ENCODE measurements around the gene PSEN1. TPM values are rescaled to one million over a fixed set of nuclear protein-coding genes. Genes with fewer than 3 reads are reported as not detected.

The PSEN1 gene
- total RNA-seq, 2 donors from 2014 or later: 27.2 to 28.9 TPM

DNA sequence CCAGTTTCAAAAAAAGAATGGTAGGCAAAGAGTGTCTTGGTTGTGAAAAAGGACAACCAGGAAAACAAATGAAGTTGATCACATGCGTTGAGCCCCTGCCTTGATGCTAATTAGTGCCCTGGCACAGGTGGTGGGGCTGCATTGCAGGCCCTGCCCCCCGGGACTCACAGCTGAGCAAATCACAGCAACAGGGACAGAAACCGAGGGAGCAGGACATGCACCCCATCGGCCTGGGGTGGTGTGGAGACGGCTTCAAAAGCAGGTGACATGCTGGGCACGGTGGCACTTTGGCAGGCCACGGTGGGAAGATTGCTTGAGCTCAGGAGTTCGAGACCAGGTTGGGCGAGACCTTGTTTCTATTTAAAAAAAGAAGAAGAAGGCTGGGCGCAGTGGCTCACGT is 99.8 kb downstream of the PSEN1 start:
- DNase-seq (no peak), ATAC-seq (no peak)
- intact Hi-C loops (cut with DNase I): no loop called here

DNA sequence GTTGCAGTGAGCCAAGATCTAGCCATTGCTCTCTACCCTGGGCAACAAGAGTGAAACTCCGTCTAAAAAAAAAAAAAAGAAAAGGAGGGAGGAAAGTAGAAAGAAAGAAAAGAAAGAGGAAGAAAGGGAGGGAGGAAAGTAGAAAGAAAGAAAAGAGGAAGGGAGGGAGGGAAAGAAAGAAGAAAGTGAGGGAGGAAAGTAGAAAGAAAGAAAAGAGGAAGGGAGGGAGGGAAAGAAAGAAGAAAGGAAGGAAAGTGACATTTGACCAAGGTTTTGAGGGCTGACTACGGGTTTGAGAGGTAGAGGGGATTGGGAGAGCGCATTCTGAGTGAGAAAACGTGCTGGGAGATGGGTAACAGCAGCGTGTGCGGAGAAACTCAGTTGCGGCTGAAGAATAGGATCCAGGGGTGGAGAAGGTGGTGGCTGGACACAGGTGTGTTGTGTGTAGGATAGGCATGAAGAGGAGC is 100.5 kb downstream of the PSEN1 start:
- intact Hi-C loops (cut with DNase I): no loop called here
- ATAC-seq (no peak), DNase-seq (no peak)

DNA sequence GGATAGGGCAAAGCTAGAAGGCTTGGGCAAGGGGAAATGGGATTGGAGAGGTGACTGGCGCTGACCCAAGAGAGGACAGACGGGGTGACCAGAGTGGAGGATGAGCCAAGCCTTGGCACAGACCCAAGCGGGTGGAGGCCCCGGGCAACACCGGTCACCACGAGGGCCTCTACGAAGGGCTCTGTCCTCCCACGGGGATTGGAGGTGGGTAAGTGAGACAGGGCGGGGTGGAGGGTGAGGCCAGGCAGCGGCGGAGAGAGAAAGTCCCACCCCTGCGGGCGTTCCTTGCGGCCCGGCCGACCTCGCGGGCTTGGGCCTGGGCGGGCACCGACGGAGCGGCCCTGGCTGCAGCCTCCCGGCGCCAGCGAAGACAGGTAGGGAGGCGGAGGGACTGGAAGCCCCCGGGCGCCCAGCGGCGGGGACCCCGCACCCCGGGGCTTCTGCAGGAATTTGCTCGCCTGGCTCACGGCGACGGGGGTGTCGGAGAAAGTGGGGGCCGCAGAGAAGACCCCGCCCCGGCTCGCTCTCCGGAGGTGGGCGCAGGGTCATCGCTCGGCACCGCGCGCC is 101.0 kb downstream of the PSEN1 start, which contains the start of gene PAPLN:
TSS of gene PAPLN (plus strand) at position 288 of the 567 bp plus-strand sequence. CDS start 2,273 bp downstream, outside the sequence.
- intact Hi-C loops (cut with DNase I): no loop called here
- no peak for DNase-seq
- peak; percentile 38 to 61 for ATAC-seq

GRCh38 chr14:73237786-73238423 is 101.6 kb downstream of the PSEN1 start:
- intact Hi-C loops (cut with DNase I): no loop called here
- DNase-seq (no peak), ATAC-seq (peak; percentile 22 to 43)

DNA sequence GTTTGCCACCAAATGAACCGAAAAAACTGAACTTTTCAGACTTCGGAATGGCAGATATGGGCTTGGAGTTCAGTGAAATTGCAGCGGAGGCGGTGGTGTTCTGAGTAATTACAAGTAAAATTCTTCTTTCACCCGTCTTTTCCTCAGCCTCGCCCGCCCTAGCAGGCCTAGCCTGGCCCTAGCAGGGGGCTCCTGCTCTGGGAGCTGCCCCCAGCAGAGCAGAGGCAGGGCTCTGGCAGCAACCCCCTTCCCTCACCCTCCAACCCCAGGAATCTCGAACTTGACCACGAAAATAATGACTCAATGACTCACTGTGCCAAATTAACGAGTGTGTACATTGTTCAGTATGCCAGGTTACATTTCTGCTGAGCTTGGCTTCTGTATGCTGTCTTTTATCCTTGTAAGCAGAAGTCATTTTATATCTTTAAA is 102.1 kb downstream of the PSEN1 start:
- intact Hi-C loops (cut with DNase I): no loop called here
- DNase-seq: no peak
- peak in 1 of 2 donors; percentile 3 for ATAC-seq

- ATAC-seq (no peak), DNase-seq (no peak)
- intact Hi-C loops (cut with DNase I): no loop called here
Measured at GRCh38 chr14:73238941-73239340, 102.6 kb downstream of the PSEN1 start.

- ATAC-seq (peak; percentile 28 to 34), DNase-seq (peak; percentile 68)
- intact Hi-C loops (cut with DNase I): no loop called here
Measured at GRCh38 chr14:73239393-73240241, 103.3 kb downstream of the PSEN1 start.

DNA sequence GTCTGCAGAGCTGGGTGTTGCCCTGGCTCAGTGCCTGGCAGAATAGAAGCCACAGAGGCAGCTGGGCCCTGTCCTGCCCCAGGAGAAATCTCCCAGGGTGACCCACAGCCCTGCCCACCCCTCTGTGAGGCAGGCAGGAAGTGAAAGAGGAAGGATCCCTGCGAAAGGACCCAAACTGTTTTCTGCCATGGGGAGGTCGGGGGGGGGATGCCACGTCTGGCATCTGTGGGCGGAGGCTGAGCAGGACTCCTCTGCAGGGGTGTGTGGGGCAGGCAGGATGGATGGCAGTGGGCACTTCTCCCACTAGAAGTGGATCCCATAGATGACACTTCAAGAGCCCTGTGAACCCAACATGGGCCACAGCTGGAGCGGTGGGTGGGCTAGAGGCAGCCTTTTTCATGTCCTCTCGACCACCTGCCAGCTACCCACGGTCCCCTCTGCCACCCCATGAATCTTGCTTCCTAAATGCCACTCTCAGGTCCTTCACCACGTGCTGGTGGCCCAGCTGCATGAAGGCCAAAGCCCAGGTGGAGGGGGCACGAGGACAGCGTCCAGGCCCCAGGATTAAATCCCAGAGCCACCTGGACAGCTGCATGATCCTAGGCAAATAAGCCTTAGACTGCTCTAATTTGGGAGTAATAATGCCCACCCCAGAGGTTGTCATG is 104.6 kb downstream of the PSEN1 start:
- ATAC-seq (no peak), DNase-seq (no peak)
- intact Hi-C loops (cut with DNase I): no loop called here

DNA sequence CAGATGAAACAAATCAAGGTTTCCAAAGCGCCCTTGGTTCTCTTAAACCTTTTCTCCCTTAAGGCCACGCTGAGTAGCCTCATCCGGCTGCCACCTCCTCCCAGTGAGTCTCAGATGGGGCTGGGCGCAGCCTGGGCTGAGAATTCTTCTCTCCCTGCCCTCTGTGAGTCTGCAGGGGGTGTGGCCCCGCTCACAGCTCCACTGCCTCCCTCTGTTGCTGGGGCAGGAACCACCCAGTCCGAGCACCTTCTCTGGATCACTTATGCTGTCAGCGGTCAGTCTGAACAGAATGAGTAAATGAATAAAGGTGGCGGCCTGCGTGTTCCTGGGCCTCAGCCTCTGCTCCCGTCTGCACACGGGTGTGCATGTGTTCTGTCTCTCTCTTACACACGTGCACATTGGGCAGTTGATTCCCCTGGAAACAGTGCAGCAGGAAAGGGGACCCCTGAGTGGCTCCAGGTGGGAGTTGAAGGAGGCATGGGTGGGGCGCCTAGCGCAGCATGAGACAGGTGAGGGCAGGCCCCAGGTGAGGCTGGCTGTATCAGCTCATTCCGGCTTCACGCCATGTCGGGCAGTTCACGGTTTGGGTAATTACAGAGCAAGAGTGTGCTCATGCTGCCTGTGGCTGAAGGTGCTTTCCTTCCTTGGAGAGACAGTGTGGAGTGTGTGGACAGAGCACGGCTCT is 105.3 kb downstream of the PSEN1 start:
- DNase-seq (peak; percentile 23), ATAC-seq (peak in 1 of 2 donors; percentile 2)
- intact Hi-C loops (cut with DNase I): no loop called here

DNA sequence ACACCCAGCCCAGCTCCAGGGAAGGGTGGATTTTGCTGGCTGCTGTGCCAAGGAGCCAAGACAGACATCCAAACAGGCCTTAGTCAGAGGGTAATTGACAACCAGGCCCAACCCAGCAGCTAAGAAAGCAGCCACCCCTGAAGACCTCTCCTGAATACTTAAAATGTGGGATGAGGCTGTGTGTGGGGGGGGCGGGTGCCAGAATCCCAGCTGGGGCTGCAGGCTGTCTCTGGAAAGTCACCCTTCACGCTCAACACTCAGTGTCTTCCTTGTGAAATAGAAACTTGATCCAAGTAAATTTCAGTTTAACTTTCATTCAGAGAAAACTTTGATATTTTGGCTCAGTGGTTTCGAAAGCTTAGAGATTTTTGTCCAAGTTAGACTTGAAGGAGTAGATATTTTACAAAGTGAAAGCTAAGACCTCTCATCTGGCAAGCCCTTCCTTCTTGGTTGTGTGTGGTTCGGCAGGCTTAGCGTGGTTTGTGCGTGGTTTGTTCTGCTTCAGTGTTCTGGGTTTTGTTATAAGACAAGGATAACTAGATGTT is 106.1 kb downstream of the PSEN1 start:
- ATAC-seq (peak in 1 of 2 donors; percentile 10), DNase-seq (no peak)
- intact Hi-C loops (cut with DNase I): no loop called here

DNA sequence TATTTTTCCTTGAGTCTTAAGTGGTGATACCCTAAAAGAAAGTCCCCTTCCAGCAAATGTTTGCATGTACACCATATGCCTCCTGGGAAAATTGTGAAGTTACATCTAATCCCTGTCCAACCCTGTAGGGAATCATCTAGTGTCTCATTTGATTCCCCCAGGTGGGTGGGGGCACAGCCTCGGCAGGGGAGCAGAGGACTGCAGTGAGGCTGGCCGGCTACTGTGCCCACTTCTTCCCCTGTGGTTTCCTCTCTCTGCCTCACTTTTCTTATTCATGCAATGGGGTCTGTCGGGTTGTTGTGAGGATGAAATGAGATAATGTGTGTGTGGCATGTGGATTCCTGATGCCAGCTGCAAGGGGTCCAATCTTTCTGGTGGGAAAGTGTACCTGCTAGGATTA is 107.0 kb downstream of the PSEN1 start:
- DNase-seq: no peak
- ATAC-seq: no peak
- intact Hi-C loops (cut with DNase I): no loop called here

- no peak for DNase-seq
- ATAC-seq: no peak
- intact Hi-C loops (cut with DNase I): no loop called here
Measured at GRCh38 chr14:73243748-73244147, 107.4 kb downstream of the PSEN1 start.

GRCh38 chr14:73244541-73245290 is 108.4 kb downstream of the PSEN1 start:
- DNase-seq: no peak

GRCh38 chr14:73245480-73246325 is 109.4 kb downstream of the PSEN1 start:
- intact Hi-C loops (cut with DNase I): no loop called here
- DNase-seq (peak; percentile 72), ATAC-seq (peak; percentile 81 to 84)

More at GRCh38 chr14:73244541-73245290, 108.4 kb downstream of the PSEN1 start:
- no peak for ATAC-seq
- intact Hi-C loops (cut with DNase I): no loop called here

GRCh38 chr14:73246387-73247150 is 110.3 kb downstream of the PSEN1 start:
- ATAC-seq (no peak), DNase-seq (no peak)
- intact Hi-C loops (cut with DNase I): no loop called here

GRCh38 chr14:73248108-73248868 is 112.0 kb downstream of the PSEN1 start:
- no peak for DNase-seq
- ATAC-seq: no peak
- intact Hi-C loops (cut with DNase I): no loop called here
